SK-N-SH treated with all-trans-retinoic acid at 6 μM for 48 hours (cell line): ENCODE results near the gene TRMT61A.

Experiments used
- CSDC2 ChIP-seq: fragments of 250-450 bp; sonication (Bioruptor Pico); IDR thresholded peaks from 2 replicates; pipeline ENCODE4 v1.5.0; 2020; ENCODE audit warnings: mild to moderate bottlenecking, moderate library complexity
- RARB ChIP-seq: fragments of 250-450 bp; sonication (Bioruptor Pico); IDR thresholded peaks from 2 replicates; pipeline ENCODE4 v1.8.0; 2021; ENCODE audit warnings: mild to moderate bottlenecking, moderate library complexity
- TOX ChIP-seq: fragments of 250-450 bp; sonication (Bioruptor Pico); IDR thresholded peaks from 2 replicates; pipeline ENCODE4 v1.8.0; 2021; ENCODE audit warnings: mild to moderate bottlenecking, moderate library complexity, borderline replicate concordance

DNA sequence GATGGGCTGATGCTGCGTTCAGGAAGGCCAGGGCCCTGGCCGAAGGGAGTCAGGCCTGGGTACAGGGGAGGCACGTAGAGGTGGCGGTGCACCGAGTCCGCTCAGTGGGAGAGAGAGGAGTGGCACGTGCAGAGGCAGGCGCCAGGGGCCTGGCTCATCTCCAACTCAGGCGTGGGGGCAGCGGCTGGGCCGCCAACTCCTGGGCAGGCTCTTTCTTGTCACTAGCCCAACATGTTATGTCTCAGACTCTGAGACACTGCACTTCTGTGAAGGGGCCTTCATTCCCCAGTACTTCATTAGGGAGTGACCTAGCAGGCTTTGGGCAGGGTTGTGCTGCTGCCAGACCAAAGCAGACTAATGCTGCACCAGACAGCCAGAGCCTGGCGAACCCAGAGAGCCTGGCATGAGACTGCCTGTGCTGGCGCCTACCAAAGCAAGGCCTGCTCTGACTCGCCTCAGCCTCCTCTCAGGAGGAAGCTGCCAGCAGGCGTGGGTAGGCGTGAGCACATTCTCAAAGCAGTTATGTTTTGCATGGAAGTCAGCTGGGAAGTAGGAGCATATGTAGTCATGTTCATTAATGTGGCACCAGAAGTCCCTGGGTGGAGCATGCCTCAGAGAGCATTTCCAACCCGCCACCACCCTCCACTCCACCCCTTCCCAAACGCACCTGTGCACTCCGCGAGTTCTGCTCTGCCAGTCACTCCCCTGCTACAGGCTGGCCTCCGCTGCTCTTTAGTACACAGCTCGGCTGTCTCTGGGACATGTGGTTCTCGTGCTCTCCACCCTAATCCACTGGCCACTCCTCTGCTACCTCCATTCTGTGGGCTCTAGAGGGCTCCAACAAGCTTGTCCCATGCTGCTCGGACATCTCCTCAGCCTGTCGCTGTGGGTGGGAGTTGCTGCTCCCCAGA, 16.0 kb upstream of the TRMT61A start:
- TF ChIP-seq RARB (no peak), CSDC2 (CRISPR knock-in tag) (no peak), TOX (CRISPR knock-in tag) (no peak)
